ENCODE measurements around the gene SEC16A.

Gene SEC16A

DNA sequence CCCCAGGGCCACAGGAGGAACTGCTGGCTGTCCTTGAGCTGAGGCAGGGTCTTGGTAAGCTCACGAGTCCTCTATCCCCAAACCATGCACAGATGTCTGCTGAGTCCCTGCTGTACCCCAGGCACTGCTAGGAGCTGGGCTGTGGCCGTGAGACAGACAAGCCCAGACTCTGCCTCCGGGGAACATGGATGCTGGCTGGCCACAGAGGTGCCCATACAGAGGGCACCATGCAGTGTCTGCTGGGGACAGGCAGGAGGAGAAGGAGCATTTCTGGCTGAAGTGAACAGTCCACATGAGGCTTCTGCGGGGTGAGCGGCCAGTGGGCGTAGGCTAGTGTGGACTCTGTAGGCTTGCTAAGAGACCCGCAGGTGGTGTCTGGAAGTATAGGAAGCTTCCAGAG is 4.8 kb upstream of the SEC16A start:
- FAIRE-seq: no peak

GRCh38 chr9:136486823-136487620 is 4.2 kb upstream of the SEC16A start:
- no peak for FAIRE-seq

More for the DNA sequence above, 4.8 kb upstream of the SEC16A start:
- DNase-seq (ENCODE audit: insufficient read length, low spot score): no peak

DNA sequence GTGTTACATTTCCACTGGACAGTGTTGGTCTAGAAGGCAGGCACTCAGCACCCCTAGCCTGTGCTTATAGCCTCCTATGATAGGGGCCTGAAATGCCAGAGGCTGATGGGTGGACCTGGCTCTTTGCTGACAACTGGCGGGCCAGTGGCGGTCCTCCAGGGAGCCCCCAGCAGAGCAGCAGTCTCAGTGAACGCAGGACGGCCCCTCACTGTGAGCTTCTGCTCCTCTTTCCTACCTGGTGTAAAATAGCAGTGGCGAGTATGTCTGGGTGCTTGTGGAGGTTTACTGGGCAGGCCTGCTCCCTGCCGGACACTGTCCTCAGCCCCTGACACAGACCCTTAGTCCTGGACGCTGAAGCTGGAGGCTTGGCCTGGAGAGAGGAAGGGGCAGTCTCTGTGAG is 3.3 kb upstream of the SEC16A start:
- DNase-seq (ENCODE audit: insufficient read length, low spot score) (no peak), FAIRE-seq (no peak)

More at GRCh38 chr9:136486823-136487620, 4.2 kb upstream of the SEC16A start:
- no peak for DNase-seq (ENCODE audit: insufficient read length, low spot score)

GRCh38 chr9:136485049-136486045 is 2.5 kb upstream of the SEC16A start:
- peak; percentile 72 for DNase-seq (ENCODE audit: insufficient read length, low spot score)
- FAIRE-seq: peak; percentile 84

DNA sequence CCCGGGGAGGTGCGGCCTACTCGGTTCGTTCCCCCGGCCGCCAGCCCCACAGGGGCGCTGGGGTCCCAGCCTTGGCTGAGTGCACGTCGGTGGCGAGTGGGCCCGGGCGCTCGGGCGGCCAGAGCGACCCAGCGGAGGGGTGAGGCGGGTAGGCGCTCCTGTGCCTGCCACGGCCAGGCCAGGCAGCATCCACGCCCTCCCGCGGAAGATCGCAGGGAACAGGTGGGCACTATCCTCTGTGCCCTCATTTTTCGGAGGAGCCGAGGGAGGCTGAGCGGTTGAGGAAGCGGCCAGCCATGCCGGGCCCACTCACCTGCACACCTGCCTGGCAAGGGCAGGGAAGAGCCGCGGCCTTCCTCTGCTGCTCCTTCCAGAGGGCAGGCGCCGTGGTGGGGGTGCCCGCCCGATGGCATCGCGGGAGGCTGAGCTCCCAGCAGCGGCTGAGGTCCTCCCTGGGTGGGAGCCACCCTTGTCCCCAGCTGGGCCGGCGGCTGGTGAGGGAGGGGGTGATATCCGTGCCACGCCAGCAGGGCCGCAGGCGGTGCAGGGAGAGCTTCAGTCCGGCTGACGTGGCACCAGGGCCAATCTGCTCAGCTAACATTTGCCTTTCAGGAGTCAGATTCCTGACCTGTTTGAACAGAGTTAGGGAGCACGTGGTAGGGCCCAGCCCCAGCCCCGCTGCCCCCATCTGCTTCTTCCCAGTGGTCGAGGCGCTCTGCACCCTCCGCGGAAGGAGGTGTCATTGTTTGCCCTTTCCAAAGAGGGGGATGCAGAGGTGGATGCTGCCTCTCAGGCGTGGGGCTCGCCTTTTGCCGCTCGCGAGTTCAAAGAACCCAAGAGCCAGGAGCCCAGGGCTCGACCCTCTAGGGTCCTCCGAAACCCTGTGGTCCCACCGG is 1.6 kb upstream of the SEC16A start:
- FAIRE-seq: no peak
- DNase-seq (ENCODE audit: insufficient read length, low spot score): no peak

DNA sequence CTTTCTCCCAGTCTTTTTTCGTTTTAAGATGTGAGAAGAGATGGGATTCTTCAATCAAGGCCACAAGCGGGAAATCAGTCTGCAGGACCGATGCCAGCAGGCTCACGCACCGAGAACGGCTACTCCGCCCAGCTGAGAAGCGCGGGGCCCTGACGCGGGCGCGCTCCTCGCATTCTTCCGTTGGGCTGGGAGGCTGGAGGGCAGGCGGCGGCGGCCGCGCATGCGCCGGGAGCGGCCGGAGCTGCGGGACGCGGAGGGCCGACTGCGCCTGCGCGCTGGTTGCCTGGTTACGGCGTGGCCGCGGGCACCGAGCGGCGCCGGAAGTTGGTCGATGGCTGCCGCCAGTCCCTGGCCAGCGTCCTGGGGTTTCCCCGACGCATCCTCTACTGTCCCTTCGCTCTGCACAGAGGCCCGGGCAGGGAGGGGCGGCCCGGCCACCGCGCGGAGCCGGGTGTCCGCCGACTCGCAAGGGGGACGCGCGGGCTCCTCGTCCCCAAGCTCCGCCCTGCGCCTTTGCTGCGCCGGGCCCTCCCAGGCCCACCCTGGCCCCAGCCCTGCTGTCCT is 831 bp upstream of the SEC16A start:
- FAIRE-seq (no peak), DNase-seq (ENCODE audit: insufficient read length, low spot score) (peak; percentile 95)

- peak; percentile 68 for FAIRE-seq
- no peak for DNase-seq (ENCODE audit: insufficient read length, low spot score)
These were observed 621 bp downstream of the SEC16A start for GRCh38 chr9:136482046-136482792.

- DNase-seq (ENCODE audit: insufficient read length, low spot score): no peak
- FAIRE-seq: no peak
These were observed 1.3 kb downstream of the SEC16A start for GRCh38 chr9:136481558-136481957.

- DNase-seq (ENCODE audit: insufficient read length, low spot score) (no peak), FAIRE-seq (no peak)
These were observed 6.3 kb downstream of the SEC16A start for GRCh38 chr9:136476369-136477150.

- DNase-seq (ENCODE audit: insufficient read length, low spot score) (no peak), FAIRE-seq (no peak)
These were observed 7.6 kb downstream of the SEC16A start for GRCh38 chr9:136474974-136475865.

DNA sequence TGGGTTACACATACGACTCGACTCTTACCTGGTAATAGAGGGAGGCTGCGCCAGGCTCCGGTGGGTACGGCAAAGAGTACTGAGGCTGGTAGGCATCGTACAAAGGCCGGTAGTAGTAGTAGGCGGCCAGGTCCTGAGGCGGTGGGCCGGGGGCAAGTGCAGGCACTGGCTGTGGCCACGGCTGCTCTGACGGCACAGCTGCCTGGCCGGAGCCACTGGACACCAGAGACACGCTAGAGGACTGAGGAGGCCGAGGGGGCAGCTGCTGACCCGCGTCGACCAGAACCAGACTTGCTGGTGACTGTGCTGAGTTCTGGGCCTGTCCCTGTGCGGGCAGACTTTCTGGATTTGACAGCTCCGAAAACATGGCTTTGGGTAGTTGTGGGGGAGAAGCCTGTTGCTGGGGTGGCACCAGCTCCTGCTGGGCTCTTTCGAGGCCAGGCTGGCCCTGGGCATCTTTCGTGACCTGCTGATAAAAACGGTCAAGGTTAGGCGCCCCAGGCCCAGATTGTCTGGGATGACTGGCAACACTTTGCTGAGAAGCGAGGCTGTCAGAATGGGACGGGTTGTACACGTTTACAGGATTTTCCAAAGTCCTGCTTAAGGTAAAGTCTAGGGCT is 8.7 kb downstream of the SEC16A start:
- FAIRE-seq: no peak
- no peak for DNase-seq (ENCODE audit: insufficient read length, low spot score)

DNA sequence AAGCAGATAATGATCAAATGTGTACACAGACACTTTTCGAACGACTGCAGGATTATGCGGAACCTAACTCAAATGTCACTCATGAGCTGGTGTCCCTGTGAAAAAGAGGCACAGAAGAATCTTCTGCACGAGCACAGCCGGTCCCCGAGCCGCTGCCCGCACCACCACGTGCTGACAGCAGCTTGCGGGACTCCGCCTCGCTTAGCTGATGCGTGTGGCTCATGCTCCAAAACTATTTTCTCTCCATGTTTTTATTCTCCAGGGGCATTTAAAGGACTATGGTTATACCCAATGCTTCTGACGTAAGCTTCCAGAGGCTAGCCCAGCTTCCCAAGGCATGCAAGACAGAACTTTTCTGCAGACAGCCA is 9.5 kb downstream of the SEC16A start:
- DNase-seq (ENCODE audit: insufficient read length, low spot score): no peak
- FAIRE-seq: no peak

- no peak for FAIRE-seq
- DNase-seq (ENCODE audit: insufficient read length, low spot score): no peak
These were observed 10.0 kb downstream of the SEC16A start for GRCh38 chr9:136472640-136473353.

GRCh38 chr9:136471802-136472487 is 10.9 kb downstream of the SEC16A start:
- FAIRE-seq: no peak
- no peak for DNase-seq (ENCODE audit: insufficient read length, low spot score)

DNA sequence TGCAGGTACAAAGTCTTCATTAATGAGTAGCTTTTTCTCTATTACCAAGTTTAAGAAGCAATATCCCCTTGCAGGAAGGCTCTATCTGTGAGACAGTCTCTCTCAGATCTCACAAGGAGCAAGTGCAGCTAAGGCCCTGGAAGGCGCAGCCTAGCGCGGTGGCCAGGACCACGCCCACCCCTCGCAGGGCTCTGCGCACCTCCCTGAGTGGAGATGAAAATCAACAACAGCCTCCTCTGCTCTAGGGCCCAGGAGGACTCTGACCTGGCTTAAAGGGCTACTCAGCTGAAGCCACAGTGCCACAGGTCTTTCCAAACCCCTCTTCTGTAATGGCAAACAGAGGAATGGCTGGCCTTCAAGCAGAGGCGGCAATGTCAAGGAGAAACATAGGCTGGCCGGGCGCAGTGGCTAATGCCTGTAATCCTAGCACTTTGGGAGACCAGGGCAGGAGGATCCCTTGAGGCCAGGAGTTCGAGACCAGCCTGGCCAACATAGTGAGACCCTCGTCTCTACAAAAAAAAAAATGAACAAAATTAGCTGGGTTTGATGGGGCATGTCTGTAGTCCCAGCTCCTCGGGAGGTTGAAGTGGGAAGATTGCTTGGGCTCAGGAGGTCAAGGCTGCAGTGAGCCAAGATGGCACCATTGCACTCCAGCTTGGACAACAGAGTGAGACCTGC is 11.9 kb downstream of the SEC16A start:
- FAIRE-seq (no peak), DNase-seq (ENCODE audit: insufficient read length, low spot score) (no peak)

- DNase-seq (ENCODE audit: insufficient read length, low spot score) (no peak), FAIRE-seq (no peak)
These were observed 12.5 kb downstream of the SEC16A start for GRCh38 chr9:136470356-136470755.

All from GM19239 (cell line).